Progenitor cell of endocrine pancreas (in vitro differentiated cells): ENCODE results near the gene CERK. TPM values are rescaled to one million over a fixed set of nuclear protein-coding genes. Genes with fewer than 3 reads are reported as not detected.

ENCODE experiments used
- DNase-seq: peaks from one replicate; pipeline ENCODE4 v3.0.0; 2021; ENCODE audit warnings: low spot score; ENCODE audit not compliant: unreplicated experiment
- H3K27ac Mint-ChIP-seq: 2 replicates; pipeline ENCODE4 v1.8.0; 2021; ENCODE audit warnings: mild to moderate bottlenecking, moderate library complexity, mixed read lengths
- H3K27me3 Mint-ChIP-seq: 2 replicates; pipeline ENCODE4 v1.8.0; 2021; ENCODE audit warnings: mixed read lengths
- H3K36me3 Mint-ChIP-seq: 2 replicates; pipeline ENCODE4 v1.8.0; 2022; ENCODE audit warnings: mixed read lengths; ENCODE audit not compliant: insufficient read depth
- H3K4me1 Mint-ChIP-seq: 2 replicates; pipeline ENCODE4 v1.8.0; 2021; ENCODE audit warnings: low read depth, mixed read lengths
- H3K4me3 Mint-ChIP-seq: 2 replicates; pipeline ENCODE4 v1.8.0; 2021; ENCODE audit warnings: low read depth, mild to moderate bottlenecking, moderate library complexity, mixed read lengths
- H3K9me3 Mint-ChIP-seq: 2 replicates; pipeline ENCODE4 v1.8.0; 2021; ENCODE audit warnings: low read depth, mixed read lengths
- CTCF ChIP-seq: fragments of 200-600 bp; sonication (generic); IDR thresholded peaks from one replicate; pipeline ENCODE4 v1.5.0; 2021; ENCODE audit warnings: antibody characterized with exemption, mild to moderate bottlenecking; ENCODE audit not compliant: unreplicated experiment
- total RNA-seq: library from RNA; stranded (reverse); gene quantifications from 2 replicates; pipeline ENCODE4 v1.2.1, GENCODE V29; 2021

Gene CERK
- total RNA-seq, 1 donor from 2014 or later: 62.0 TPM

GRCh38 chr22:46681010-46681409 lies 57.0 kb downstream of the CERK start:
- peaks cover 5% of the 10 kb centered on the region for H3K36me3 Mint-ChIP-seq
- TF ChIP-seq CTCF: no peak
- no peak for DNase-seq
- no peaks in the 10 kb centered on the region for H3K9me3 Mint-ChIP-seq
- H3K4me3 Mint-ChIP-seq: no peak overlapping the region
- no peak overlapping the region for H3K27ac Mint-ChIP-seq
- no peaks in the 10 kb centered on the region for H3K27me3 Mint-ChIP-seq
- H3K4me1 Mint-ChIP-seq: peaks cover 6% of the 10 kb centered on the region

- Mint-ChIP-seq H3K9me3 (no peaks in the 10 kb centered on the region), H3K27me3 (no peaks in the 10 kb centered on the region), H3K4me3 (no peak overlapping the region), H3K36me3 (peaks cover 1% of the 10 kb centered on the region), H3K4me1 (no peaks in the 10 kb centered on the region), H3K27ac (no peak overlapping the region)
- TF ChIP-seq CTCF: no peak
- no peak for DNase-seq
These were observed 58.3 kb downstream of the CERK start for GRCh38 chr22:46679706-46680269.

GRCh38 chr22:46678785-46679700 lies 59.0 kb downstream of the CERK start:
- Mint-ChIP-seq H3K4me3 (no peak overlapping the region), H3K27me3 (no peaks in the 10 kb centered on the region), H3K9me3 (no peaks in the 10 kb centered on the region), H3K36me3 (peaks cover 1% of the 10 kb centered on the region), H3K27ac (no peak overlapping the region), H3K4me1 (no peaks in the 10 kb centered on the region)
- TF ChIP-seq CTCF: no peak
- DNase-seq: no peak

GRCh38 chr22:46678003-46678657 lies 59.9 kb downstream of the CERK start:
- H3K4me1 Mint-ChIP-seq: no peaks in the 10 kb centered on the region
- H3K27me3 Mint-ChIP-seq: no peaks in the 10 kb centered on the region
- H3K4me3 Mint-ChIP-seq: no peak overlapping the region
- DNase-seq: no peak
- TF ChIP-seq CTCF: no peak
- no peak overlapping the region for H3K27ac Mint-ChIP-seq
- no peaks in the 10 kb centered on the region for H3K9me3 Mint-ChIP-seq
- H3K36me3 Mint-ChIP-seq: peaks cover 1% of the 10 kb centered on the region

GRCh38 chr22:46677323-46678002 lies 60.6 kb downstream of the CERK start:
- no peak overlapping the region for H3K4me3 Mint-ChIP-seq
- no peak for TF ChIP-seq CTCF

More at GRCh38 chr22:46677323-46678002, 60.6 kb downstream of the CERK start:
- Mint-ChIP-seq H3K4me1 (no peaks in the 10 kb centered on the region), H3K36me3 (peaks cover 1% of the 10 kb centered on the region), H3K27me3 (no peaks in the 10 kb centered on the region), H3K9me3 (no peaks in the 10 kb centered on the region), H3K27ac (no peak overlapping the region)
- no peak for DNase-seq
